ACHN (cell line): ENCODE data around the gene IRF6.

Experiments
- DNase-seq: peaks from one replicate; pipeline ENCODE4 v3.0.0-alpha.2; 2015
- in situ Hi-C: cut with HindIII; loops from 2 replicates; pipeline ENCODE4 v1.10.0; 2017; ENCODE audit warnings: low sequenced_read_pairs, low pct_ligation_motif_present, low pct_unique_long_range_greater_than_20kb

IRF6 gene

GRCh38 chr1:209770636-209771415, 35.1 kb downstream of the IRF6 start:
- DNase-seq, result no peak
- in situ Hi-C loops, result no loop called here

- in situ Hi-C loops, result no loop called here
- DNase-seq, result no peak
Observed at GRCh38 chr1:209769971-209770370, 36.0 kb downstream of the IRF6 start.

GRCh38 chr1:209769171-209769904, 36.6 kb downstream of the IRF6 start:
- in situ Hi-C loops, result no loop called here
- no peak for DNase-seq

GRCh38 chr1:209768354-209768774, 37.6 kb downstream of the IRF6 start:
- no peak for DNase-seq
- in situ Hi-C loops, result no loop called here

- DNase-seq, result no peak
- in situ Hi-C loops, result no loop called here
Observed at GRCh38 chr1:209767706-209768105, 38.2 kb downstream of the IRF6 start.

GRCh38 chr1:209767096-209767495, 38.8 kb downstream of the IRF6 start:
- no peak for DNase-seq
- in situ Hi-C loops, result no loop called here

DNA sequence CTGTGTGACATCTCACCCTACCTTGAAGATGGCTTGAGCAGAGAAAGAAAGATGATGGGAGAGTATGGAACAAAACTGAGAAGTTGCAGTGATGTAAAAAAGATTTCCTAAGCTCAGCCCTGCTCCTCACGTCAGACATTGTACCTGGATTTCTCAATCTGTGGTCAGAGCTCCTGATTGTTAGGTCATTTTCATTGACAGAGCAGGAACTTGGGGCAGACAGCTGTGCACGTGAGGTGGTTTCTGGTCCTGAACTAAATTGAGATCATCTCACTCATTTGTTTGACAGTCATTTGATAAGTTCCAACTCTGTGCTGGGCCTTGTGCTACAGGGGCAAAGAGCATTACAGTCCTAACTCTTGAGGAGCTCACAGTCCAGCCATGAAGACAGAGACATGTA, 39.9 kb downstream of the IRF6 start:
- no peak for DNase-seq
- in situ Hi-C loops, result no loop called here

- in situ Hi-C loops, result no loop called here
- DNase-seq, result no peak
Observed at GRCh38 chr1:209761011-209761635, 44.8 kb downstream of the IRF6 start.

DNA sequence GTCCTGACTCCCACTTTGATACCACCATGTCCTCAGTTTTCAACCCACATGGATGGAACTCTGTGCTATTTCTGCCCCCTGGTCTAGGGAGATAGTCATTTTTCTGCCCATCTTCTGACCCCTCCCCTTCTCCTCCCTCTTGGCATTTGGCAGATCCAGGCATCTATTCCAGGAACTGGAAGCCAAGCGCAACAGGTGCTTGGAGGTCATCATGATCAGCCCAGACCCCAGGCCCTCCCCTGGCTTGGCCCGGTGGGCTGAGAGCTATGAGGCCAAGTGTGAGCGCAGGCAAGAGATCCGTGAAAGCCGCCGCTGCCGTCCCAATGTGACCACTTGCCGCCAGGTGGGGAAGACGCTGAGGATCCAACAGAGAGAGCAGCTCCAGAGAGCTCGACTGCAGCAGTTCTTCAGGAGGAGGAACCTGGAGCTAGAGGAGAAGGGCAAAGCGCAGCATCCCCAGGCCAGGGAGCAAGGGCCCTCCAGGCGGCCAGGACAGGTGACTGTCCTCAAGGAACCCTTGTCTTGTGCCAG, 46.0 kb downstream of the IRF6 start:
- no peak for DNase-seq
- in situ Hi-C loops, result no loop called here

DNA sequence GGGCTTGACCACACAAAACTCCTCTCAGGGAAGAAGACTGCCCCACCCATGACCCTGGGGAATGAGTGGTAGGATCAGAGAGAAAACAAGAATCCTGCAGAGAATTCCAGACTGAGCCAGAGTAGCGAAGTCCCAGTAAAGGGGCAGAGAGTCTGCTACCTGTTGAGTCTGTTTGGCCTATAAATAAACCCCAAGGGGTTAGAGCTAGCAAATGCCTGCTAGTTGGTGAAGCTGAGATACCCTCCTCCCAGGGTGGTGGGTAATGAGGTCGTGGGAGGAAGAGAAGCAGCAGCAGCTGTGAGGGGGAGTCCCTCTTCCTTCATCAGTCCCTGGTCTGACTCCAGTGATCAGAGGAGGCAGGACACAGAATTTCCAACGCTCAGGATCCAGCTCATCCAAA, 47.5 kb downstream of the IRF6 start:
- in situ Hi-C loops, result no loop called here
- DNase-seq, result no peak

- in situ Hi-C loops, result no loop called here
- no peak for DNase-seq
Observed at GRCh38 chr1:209756615-209757445, 49.1 kb downstream of the IRF6 start.

DNA sequence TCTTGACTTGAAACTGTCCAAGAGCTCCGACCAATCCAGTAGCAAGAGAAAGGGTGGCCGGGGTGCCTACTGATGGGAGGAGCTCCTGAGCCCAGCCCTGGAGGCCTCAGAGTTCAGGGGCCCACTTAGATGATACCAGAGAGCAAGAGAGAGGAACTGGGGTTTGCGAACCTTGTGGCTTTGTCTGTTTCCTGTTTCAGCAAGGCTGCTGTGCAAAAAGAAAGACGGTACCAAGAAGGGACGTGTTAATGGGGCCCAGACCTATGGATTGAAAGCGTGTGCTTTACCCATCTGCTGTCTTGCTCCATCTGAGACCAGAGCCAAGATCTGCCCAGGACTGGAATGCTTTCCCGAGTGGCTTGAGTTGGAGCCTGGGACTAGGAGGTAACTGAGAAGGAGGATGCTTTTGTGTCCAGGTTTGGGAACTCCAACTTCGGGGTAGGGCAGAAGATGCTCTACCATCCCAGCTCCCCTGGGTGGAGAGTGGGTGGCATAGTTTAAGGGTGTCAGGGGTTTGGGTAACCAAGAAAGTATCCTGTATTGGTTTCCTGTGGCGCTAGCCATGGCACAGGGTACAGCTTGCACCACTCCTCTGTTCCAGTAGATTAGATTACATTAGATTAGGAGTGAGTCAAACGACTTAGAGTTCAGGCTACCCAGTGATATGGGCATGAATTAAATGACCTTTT, 49.9 kb downstream of the IRF6 start, which contains the start of gene TRAF3IP3:
Gene TRAF3IP3 (plus strand): TSS at position 128 of the 689 bp plus-strand sequence. CDS start 3,987 bp downstream, outside the sequence.
- in situ Hi-C loops, result no loop called here
- DNase-seq, result no peak

DNA sequence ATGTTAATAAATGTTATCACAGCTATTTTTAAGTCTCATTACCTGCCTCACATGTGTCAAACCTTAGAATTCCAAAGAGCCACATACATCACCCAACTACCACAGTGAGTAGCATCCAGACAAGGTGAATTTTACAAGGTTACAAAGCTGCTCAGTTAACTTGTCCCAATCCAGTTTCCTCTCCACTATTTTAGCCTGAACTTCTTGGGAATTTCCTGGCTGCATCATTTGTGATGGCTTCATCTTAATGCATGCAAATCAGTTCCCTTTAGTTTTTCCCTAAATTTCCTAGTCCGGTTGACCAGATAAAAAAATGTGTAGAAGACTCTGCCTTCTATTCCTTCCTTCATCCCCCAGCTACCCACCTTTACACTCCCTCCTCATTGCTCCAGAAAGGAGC, 50.7 kb downstream of the IRF6 start:
- no peak for DNase-seq
- in situ Hi-C loops, result no loop called here

DNA sequence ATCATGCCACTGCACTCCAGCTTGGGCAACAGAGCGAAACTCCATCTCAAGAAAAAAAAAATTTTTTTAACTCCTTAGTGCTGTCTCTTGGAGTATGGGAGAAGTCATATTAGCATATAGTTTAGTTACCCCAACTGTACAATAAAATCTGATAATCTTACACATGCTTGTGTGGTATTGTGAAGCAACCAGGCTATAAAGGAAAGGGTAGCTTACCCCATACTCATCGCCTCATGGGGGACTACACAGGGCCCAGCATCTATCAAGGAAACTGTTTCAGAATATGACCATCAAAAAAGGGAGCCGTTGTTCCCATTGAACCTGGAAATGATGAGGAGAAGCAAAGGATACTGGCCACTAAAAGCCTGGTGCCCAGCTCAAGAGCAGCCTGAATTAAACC, 53.1 kb downstream of the IRF6 start:
- no peak for DNase-seq
- in situ Hi-C loops, result no loop called here

GRCh38 chr1:209751627-209752231, 54.2 kb downstream of the IRF6 start:
- in situ Hi-C loops, result no loop called here
- DNase-seq, result no peak

- in situ Hi-C loops, result no loop called here
- DNase-seq, result no peak
Observed at GRCh38 chr1:209749670-209750323, 56.1 kb downstream of the IRF6 start.

DNA sequence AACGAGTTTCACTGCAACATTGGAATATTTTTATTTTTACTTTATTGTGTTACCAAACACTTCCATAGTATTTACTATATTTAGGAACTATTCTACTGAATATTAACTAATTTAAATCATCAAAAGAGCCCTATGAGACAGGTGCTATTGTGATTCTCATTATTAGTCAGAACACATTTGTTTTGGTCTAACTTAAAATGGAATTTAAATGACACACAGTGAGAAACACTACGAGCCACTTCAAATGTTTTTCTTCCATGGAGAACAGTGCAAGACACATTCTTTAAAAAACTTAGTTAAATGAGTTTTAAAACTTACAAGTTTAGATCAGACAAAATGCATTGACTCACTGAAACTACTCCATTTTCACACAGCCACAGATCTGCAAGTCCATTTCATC, 56.7 kb downstream of the IRF6 start:
- in situ Hi-C loops, result no loop called here
- no peak for DNase-seq
